Prostate gland (tissue), 2 donors: ENCODE results near the gene TSPAN3. TPM values are rescaled to one million over a fixed set of nuclear protein-coding genes. Genes with fewer than 3 reads are reported as not detected.

Experiments used
- DNase-seq: peaks from one replicate; pipeline ENCODE4 v3.0.0-alpha.2; 2019; ENCODE audit warnings: low spot score
- H3K27ac ChIP-seq, 2 donors: fragments of 200-600 bp; sonication (generic); 2 replicates each; pipeline ENCODE4 v1.5.1; 2017 to 2019
- H3K27me3 ChIP-seq: fragments of 200-600 bp; sonication (generic); replicated peaks from 2 replicates; pipeline ENCODE4 v1.5.1; 2019; ENCODE audit not compliant: insufficient read depth
- H3K36me3 ChIP-seq, 2 donors: fragments of 200-600 bp; sonication (generic); 1 replicate in 1 of 2; 2 replicates in 1 of 2; pipeline versions ENCODE4 v1.5.1 to v1.8.1; 2017 to 2019
- H3K4me1 ChIP-seq: fragments of 200-600 bp; sonication (generic); replicated peaks from 2 replicates; pipeline ENCODE4 v1.5.1; 2019
- H3K4me3 ChIP-seq, 2 donors: fragments of 200-600 bp; sonication (generic); 2 replicates each; pipeline ENCODE4 v1.5.1; 2017 to 2019
- H3K9me3 ChIP-seq: fragments of 200-600 bp; sonication (generic); 2 replicates; pipeline ENCODE4 v1.5.1; 2017
- POLR2A ChIP-seq: fragments of 450-650 bp; IDR thresholded peaks from one replicate; pipeline ENCODE4 v1.6.1; 2016; ENCODE audit warnings: antibody characterized with exemption, mild to moderate bottlenecking
- POLR2AphosphoS5 ChIP-seq: sonication (generic); formaldehyde crosslinking; IDR thresholded peaks from one replicate; pipeline ENCODE4 v1.6.1; 2017; ENCODE audit warnings: antibody characterized with exemption
- whole genome bisulfite sequencing: methylation state at CpG from one replicate; pipeline ENCODE4 v1.1.5; 2018; 5-methylcytosine and 5-hydroxymethylcytosine counted together
- intact Hi-C: fragments of 100-400 bp; cut with DNase I; formaldehyde crosslinking; loops from one replicate; pipeline ENCODE4 v1.14.2; 2022
- total RNA-seq, 2 donors: library from RNA; depleted of rRNA; stranded (reverse); fragments of >200 nt; gene quantifications; one replicate each; pipeline ENCODE4 v1.1.0, GENCODE V29; 2016
- TF ChIP-seq, protein P1 (sequence below), 4 experiments: fragments of 200-600 bp in 2 of 4; fragments of 450-650 bp in 2 of 4; sonication (generic) in 2 of 4; IDR thresholded peaks; 1 replicate in 3 of 4; 2 replicates in 1 of 4; pipeline ENCODE4 v1.5.1; 2016 to 2019; ENCODE audit warnings: antibody characterized with exemption in 4 of 4, mild to moderate bottlenecking in 2 of 4, moderate library complexity in 2 of 4

TSPAN3 gene
- total RNA-seq, 2 donors from 2014 or later, result 234 to 238 TPM

DNA sequence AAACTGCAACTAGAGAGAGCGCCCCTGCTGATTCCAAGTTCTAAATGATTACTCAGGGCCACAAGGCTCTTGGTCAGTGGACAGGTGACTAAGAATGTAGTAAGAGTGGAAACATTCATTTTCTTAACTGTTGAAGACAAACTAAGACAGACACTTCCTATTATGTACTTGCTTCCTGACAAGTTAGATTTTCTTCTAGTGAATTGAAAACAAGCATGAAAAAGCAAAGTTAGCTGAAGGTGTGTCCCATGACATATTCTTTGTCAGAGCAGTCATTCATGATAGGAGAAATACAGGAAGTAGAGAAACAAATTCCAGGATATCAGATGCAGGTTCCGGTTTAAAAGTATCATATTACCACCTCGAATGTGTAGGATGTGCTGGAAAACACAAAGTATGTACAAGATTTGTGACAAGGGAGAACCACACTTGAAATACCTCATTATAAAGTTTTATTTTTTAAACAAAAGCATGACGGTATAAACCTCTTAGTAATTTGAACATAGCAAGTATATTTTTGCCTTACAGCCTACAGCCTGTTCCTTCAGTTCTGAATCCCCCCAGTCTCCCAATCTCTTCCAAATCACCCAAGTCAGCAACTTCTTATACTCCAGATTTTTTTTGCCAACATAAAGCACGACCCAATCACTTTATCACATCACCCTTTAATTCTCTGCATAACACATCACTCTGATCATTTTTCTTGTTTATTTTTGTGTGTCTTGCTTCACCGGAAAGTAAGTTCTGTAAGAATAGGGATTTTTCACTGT lies 6.2 kb downstream of the TSPAN3 start:
- H3K36me3 ChIP-seq, result no peaks in the 10 kb centered on the region
- H3K27me3 ChIP-seq, result no peaks in the 10 kb centered on the region
- DNase-seq, result no peak
- H3K9me3 ChIP-seq, result no peaks in the 10 kb centered on the region
- TF ChIP-seq, protein P1, sequence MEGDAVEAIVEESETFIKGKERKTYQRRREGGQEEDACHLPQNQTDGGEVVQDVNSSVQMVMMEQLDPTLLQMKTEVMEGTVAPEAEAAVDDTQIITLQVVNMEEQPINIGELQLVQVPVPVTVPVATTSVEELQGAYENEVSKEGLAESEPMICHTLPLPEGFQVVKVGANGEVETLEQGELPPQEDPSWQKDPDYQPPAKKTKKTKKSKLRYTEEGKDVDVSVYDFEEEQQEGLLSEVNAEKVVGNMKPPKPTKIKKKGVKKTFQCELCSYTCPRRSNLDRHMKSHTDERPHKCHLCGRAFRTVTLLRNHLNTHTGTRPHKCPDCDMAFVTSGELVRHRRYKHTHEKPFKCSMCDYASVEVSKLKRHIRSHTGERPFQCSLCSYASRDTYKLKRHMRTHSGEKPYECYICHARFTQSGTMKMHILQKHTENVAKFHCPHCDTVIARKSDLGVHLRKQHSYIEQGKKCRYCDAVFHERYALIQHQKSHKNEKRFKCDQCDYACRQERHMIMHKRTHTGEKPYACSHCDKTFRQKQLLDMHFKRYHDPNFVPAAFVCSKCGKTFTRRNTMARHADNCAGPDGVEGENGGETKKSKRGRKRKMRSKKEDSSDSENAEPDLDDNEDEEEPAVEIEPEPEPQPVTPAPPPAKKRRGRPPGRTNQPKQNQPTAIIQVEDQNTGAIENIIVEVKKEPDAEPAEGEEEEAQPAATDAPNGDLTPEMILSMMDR (IDR thresholded peaks at IDR 0.05), result no peak
- TF ChIP-seq POLR2A (no peak), POLR2AphosphoS5 (no peak)
- intact Hi-C loops, result no loop called here
- 63% methylated on average over 6 of the region's 6 CpGs for WGBS
- no peak overlapping the region for H3K27ac ChIP-seq
- no peaks in the 10 kb centered on the region for H3K4me1 ChIP-seq
- no peak overlapping the region for H3K4me3 ChIP-seq

DNA sequence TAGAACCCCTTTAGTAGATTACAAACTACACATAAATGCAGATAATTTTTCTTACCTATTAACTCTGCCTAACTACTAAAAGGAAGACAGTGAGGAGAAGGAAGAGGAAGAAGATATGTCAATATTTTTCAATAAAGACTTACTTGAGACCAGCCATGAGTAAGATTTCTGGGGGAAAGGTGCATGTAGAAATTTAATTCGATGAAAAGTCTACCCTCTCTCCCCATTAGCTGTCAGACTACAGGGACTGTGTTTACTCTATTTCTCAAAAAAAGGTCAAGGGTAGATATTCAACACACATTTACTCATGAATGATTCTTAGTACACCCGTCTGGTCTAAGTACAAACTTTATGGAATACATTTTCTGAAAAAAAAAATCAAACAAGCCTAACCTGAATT lies 6.8 kb downstream of the TSPAN3 start:
- no peak for TF ChIP-seq POLR2A
- intact Hi-C loops, result no loop called here
- H3K27me3 ChIP-seq, result no peaks in the 10 kb centered on the region
- no peaks in the 10 kb centered on the region for H3K36me3 ChIP-seq
- no peak overlapping the region for H3K4me3 ChIP-seq
- DNase-seq, result no peak
- 84% methylated on average over 2 of the region's 2 CpGs for WGBS
- no peaks in the 10 kb centered on the region for H3K9me3 ChIP-seq
- no peaks in the 10 kb centered on the region for H3K4me1 ChIP-seq
- H3K27ac ChIP-seq, result no peak overlapping the region

DNA sequence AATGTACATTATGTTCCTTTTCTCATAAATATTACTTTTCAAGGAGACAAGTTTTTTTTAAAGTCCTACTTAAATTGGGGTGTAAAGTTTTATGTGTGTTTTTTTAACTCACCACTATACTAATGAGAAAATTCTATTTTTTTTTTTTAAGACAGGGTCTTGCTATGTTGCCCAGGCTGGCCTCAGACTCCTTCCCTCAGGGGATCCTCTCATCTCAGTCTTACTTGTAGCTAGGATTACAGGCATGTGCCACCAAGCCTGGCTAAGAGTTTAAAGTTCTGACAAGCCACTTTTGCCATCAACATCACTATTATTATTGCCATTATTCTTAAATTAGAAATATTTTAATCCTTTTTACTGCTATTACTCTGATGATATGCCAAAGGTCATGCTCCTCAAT lies 7.7 kb downstream of the TSPAN3 start:
- no peak for DNase-seq
- Histone ChIP-seq H3K27ac (no peak overlapping the region), H3K27me3 (no peaks in the 10 kb centered on the region), H3K4me3 (no peak overlapping the region), H3K4me1 (no peaks in the 10 kb centered on the region), H3K36me3 (no peaks in the 10 kb centered on the region), H3K9me3 (no peaks in the 10 kb centered on the region)
- TF ChIP-seq POLR2AphosphoS5 (no peak), POLR2A (no peak)
- TF ChIP-seq, protein P1 (IDR thresholded peaks at IDR 0.05), result no peak
- intact Hi-C loops, result no loop called here

DNA sequence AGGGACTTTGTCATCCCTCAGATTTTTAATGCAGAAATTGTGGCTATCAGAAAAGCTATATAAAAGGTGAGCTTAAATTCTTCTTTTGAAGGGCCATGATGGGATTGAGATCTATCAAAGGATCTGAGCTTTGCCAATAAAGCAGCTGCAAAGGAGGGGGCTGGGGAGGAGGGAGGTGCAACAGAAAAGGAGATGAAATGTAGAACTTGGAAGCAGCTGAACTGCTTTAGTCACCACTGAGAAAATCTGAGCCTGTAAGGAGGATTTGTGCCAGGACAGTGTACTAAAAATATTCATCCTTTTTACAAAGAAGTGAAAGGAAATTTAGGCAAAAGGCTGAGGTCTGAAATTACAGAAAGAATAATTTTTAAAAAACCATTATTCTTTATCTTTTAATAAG lies 10.4 kb downstream of the TSPAN3 start:
- H3K36me3 ChIP-seq, result no peaks in the 10 kb centered on the region
- H3K4me1 ChIP-seq, result no peaks in the 10 kb centered on the region
- no peak for DNase-seq
- intact Hi-C loops, result no loop called here
- TF ChIP-seq POLR2A (no peak), POLR2AphosphoS5 (no peak)
- TF ChIP-seq, protein P1 (IDR thresholded peaks at IDR 0.05), result no peak
- no peak overlapping the region for H3K4me3 ChIP-seq
- no peak overlapping the region for H3K27ac ChIP-seq
- no peaks in the 10 kb centered on the region for H3K9me3 ChIP-seq
- no peaks in the 10 kb centered on the region for H3K27me3 ChIP-seq

DNA sequence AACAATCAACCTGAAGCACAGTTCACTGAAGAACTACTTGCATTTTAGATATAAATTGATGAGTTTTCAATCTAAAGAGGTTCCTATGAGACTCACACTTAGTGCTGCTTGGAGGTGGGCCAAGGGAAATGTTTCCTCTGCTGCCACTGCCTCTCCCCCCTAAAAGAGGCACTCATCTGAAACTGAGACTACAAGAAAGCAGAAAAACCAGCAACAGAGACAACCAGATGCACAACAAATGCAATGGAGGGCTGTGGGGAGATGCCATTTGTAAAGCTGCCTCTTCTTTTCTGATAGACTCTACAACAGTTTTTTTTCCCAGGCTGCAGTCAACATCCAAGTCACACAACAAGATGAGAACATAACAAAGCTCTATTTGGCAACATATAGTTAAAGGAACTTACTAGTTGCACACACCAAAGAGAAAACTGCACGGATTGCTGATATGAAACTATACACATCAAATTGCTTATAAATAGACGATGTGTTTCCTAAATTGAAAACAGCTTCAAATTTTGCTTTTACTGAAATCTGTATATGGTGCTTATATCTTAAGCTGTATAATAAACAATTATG lies 11.0 kb downstream of the TSPAN3 start:
- 34% methylated on average over 2 of the region's 2 CpGs for WGBS
- TF ChIP-seq, protein P1 (IDR thresholded peaks at IDR 0.05), result no peak
- TF ChIP-seq POLR2A (no peak), POLR2AphosphoS5 (no peak)
- H3K4me3 ChIP-seq, result no peak overlapping the region
- no peaks in the 10 kb centered on the region for H3K36me3 ChIP-seq
- H3K9me3 ChIP-seq, result no peaks in the 10 kb centered on the region
- H3K27me3 ChIP-seq, result no peaks in the 10 kb centered on the region
- DNase-seq, result no peak
- intact Hi-C loops, result no loop called here
- no peak overlapping the region for H3K27ac ChIP-seq
- no peaks in the 10 kb centered on the region for H3K4me1 ChIP-seq
